ENCODE data around the gene PARVG.

The PARVG gene

DNA sequence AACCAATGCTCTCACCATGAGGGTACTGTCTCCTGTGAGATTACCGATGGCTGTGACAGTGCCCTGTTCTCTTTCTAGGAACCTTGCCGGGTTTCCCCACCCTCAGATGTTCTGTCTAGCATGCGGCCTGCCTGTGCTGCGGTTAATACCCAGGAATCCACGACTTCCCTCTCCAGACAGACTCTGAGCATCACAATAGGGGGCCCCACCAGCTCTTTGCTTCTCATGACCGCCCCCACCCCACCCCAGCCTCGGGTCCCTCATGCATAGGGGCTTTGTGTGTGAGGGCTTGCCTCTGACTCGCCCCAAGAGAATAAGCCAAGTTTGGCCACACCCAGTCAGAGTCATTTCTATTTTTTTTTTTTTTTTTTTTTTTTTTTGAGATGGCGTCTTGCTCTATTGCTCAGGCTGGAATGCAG, 10.3 kb downstream of the PARVG start:
- DNase-seq: no peak
- Mint-ChIP-seq H3K27ac (peak overlapping the region; percentile 28), H3K9me3 (no peaks in the 10 kb centered on the region), H3K27me3 (no peaks in the 10 kb centered on the region), H3K4me1 (peaks cover 39% of the 10 kb centered on the region), H3K36me3 (peaks cover 36% of the 10 kb centered on the region), H3K4me3 (no peak overlapping the region)
- CTCF ChIA-PET: interaction anchor here (1.6 kb wide), 1 partner anchor 10 kb away, joined by 4 read pairs; no protein-coding TSS in a partner anchor

DNA sequence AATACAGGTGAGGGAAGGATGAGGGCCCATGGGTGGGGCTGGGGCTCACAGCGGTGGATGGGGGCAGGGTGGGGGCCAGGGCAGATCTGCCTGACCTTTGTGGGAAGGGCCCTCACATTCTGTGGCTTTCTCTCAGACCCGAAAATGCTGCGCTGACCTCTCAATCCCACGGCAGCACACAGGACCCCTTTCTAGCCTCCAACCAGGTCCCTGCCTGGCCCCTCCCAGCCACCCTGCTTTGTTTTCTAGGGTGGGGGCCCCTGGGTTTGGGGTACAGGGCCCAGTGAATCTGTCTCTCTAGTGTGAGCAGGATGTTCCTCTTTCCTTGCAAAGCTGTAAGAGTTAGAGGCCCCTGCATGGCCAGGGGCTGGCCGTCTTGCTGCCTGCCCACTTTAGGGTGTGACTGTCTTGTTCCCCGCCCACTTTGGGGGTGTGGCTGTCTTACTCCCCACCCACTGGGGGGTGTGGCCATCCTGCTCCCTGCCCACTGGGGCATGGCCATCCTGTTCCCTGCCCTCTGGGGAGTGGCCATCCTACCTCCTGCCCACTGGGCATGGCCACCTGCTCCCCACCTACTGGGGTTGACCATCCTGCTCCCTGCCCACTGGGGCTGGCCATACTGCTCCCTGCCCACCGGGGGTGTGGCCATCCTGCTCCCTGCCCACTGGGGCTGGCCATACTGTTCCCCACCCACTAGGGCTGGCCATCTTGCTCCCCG, 11.5 kb downstream of the PARVG start:
- no peak overlapping the region for H3K4me3 Mint-ChIP-seq
- CTCF ChIA-PET: no interaction called here
- no peaks in the 10 kb centered on the region for H3K27me3 Mint-ChIP-seq
- H3K9me3 Mint-ChIP-seq: no peaks in the 10 kb centered on the region
- H3K36me3 Mint-ChIP-seq: peaks cover 30% of the 10 kb centered on the region
- H3K27ac Mint-ChIP-seq: no peak overlapping the region
- peak; percentile 65 for DNase-seq
- peaks cover 39% of the 10 kb centered on the region for H3K4me1 Mint-ChIP-seq

DNA sequence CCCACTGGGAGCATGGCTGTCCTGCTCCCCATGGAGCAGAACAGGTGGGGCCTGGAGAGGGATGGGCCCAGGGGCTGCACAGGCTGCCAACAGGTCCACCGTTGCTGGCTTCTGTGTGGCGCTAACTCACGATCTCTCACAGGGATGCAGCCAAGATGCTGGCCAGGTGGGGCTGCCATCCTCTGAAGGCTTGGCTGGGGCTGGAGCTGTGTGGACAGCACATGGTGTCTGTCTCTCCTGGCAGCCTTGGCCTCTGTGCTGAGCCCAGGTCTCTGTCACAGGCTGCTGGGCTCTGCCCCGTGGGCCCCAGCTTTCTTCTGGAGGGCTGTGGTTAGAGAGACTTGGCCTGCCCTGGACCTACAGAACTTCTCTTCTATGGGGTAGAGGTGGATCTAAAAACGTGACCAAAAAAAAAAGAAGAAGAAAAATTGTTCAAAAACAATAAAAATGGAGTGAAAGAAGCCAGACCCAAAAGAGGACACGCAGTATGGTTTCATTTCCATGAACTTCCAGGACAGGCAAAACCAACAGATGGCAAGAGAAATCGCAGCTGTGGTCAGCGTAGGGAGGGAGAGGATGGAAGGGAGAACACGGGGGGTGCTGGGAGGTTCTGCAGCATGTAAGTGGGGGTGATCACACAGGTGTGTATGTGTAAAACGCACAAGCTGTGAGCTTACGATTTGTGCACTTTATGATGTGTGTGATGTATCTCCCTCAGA, 12.2 kb downstream of the PARVG start:
- Mint-ChIP-seq H3K4me1 (peaks cover 39% of the 10 kb centered on the region), H3K9me3 (no peaks in the 10 kb centered on the region), H3K4me3 (no peak overlapping the region), H3K27me3 (no peaks in the 10 kb centered on the region), H3K27ac (peak overlapping the region; percentile 78), H3K36me3 (peaks cover 30% of the 10 kb centered on the region)
- DNase-seq: no peak
- CTCF ChIA-PET: no interaction called here

DNA sequence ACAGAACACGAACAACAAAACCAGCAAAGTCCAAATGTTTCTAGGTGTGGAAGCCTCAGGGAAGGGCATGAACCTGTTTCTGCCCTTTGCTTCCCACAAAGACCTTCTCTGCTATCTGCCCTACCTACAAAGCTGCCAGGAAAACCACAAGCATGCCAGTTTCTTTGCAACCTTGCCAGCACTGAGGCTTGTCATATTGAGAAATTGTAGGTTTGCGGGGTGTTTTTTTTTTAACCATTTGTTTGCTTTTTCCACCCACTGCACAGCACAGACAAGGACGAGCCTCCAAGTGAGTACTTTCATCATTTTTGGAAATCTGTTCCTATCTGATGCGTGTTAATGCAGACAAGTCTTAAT, 12.8 kb downstream of the PARVG start:
- no peak overlapping the region for H3K27ac Mint-ChIP-seq
- no peak for DNase-seq
- no peak overlapping the region for H3K4me3 Mint-ChIP-seq
- H3K4me1 Mint-ChIP-seq: peaks cover 39% of the 10 kb centered on the region
- no peaks in the 10 kb centered on the region for H3K9me3 Mint-ChIP-seq
- peaks cover 31% of the 10 kb centered on the region for H3K36me3 Mint-ChIP-seq
- CTCF ChIA-PET: no interaction called here
- no peaks in the 10 kb centered on the region for H3K27me3 Mint-ChIP-seq

DNA sequence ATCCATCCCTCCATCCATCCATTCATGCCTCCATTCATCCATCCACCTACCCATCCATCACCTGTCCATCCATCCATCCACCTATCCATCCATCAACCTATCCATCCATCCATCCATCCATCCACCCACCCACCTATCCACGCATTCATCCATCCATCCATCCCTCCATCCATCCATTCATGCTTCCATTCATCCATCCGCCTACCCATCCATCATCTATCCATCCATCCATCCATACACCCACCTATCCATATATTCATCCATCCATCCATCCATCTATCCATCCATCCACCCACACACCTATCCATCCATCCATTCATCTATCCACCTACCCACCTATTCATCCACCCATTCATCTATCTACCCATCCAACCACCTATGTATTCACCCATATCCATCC, 13.8 kb downstream of the PARVG start:
- no peaks in the 10 kb centered on the region for H3K9me3 Mint-ChIP-seq
- H3K4me3 Mint-ChIP-seq: no peak overlapping the region
- CTCF ChIA-PET: interaction anchor here (0.8 kb wide), 1 partner anchor 17 kb away, joined by 3 read pairs; no protein-coding TSS in a partner anchor
- peaks cover 39% of the 10 kb centered on the region for H3K4me1 Mint-ChIP-seq
- H3K27ac Mint-ChIP-seq: no peak overlapping the region
- no peak for DNase-seq
- peaks cover 40% of the 10 kb centered on the region for H3K36me3 Mint-ChIP-seq
- H3K27me3 Mint-ChIP-seq: no peaks in the 10 kb centered on the region

DNA sequence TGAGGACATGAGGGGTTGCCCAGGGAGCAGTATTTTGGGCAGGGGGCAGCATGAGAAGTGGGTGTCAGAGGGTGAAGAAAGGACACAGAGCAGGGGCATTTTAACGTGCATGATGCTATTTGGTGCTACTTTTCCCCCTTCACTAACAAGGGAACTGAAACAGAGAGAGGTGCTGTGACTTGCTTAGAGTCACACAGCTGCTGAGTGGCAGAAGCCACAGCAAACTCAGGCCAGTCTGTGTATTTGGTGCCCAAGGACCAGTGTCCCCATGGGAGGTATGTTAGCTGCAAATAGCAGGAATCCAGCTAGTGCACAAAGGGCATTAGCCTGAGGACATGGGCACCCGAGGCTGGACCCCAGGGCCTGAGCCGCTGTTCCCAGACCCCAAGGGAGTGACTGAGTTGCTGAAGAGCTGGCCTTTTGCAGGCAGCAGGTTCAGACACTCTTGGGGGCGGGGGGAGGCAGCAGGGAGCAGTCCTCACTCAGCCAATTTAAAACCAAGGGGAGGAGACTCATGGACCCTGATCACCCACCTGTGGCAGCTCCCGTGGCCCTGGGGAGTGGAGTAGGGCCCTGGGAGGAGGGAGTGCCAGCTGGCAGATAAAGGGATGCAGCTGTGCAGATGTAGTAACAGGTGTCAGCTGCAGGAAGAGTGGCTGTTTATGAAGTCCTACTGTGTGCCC, 14.6 kb downstream of the PARVG start:
- peaks cover 38% of the 10 kb centered on the region for H3K4me1 Mint-ChIP-seq
- H3K36me3 Mint-ChIP-seq: peaks cover 42% of the 10 kb centered on the region
- no peaks in the 10 kb centered on the region for H3K27me3 Mint-ChIP-seq
- H3K9me3 Mint-ChIP-seq: no peaks in the 10 kb centered on the region
- H3K4me3 Mint-ChIP-seq: no peak overlapping the region
- CTCF ChIA-PET: no interaction called here
- no peak for DNase-seq
- H3K27ac Mint-ChIP-seq: no peak overlapping the region

DNA sequence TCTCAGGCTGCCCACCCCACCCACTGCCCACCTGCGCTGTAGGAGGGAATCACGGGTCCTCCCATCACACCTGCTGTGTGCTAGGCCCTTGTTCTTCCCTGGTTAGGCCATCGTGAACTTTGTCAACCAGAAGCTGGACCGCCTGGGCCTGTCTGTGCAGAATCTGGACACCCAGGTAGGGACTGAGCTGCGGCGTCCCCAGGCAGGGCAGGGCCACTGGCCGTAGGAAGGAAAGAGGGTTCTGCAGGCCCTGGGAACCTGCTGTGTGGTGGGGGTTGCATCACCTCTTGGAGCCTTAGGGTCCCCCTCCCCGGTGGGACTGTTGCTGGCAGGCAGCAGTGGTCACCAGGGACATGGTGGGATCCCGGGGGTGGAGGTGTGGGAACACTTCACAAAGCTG, 15.5 kb downstream of the PARVG start:
- no peak for DNase-seq
- Mint-ChIP-seq H3K27ac (no peak overlapping the region), H3K27me3 (no peaks in the 10 kb centered on the region), H3K9me3 (no peaks in the 10 kb centered on the region), H3K4me3 (no peak overlapping the region), H3K36me3 (peaks cover 49% of the 10 kb centered on the region), H3K4me1 (peaks cover 43% of the 10 kb centered on the region)
- CTCF ChIA-PET: no interaction called here

DNA sequence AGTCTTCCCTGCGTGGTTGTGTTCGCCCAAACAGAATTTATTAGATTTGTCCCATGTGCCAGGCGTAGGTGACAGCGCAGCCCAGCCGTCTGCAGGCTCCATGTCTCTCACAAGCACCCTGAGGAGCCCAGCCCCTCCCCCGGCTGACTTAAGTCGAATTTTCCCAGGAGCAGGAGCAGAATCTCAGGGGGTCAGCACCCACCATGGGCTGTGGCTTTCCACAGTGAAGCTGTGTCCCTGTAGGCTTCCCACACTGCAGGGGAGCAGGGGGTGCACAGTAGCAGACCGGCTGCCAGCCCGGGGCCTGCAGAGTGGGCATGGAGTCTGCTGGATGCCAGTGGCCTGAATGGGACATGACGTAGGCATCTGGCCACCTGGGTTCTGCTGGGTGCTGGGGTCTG, 16.0 kb downstream of the PARVG start:
- no peaks in the 10 kb centered on the region for H3K9me3 Mint-ChIP-seq
- peaks cover 49% of the 10 kb centered on the region for H3K36me3 Mint-ChIP-seq
- H3K4me1 Mint-ChIP-seq: peaks cover 41% of the 10 kb centered on the region
- DNase-seq: no peak
- no peaks in the 10 kb centered on the region for H3K27me3 Mint-ChIP-seq
- H3K27ac Mint-ChIP-seq: no peak overlapping the region
- CTCF ChIA-PET: no interaction called here
- H3K4me3 Mint-ChIP-seq: no peak overlapping the region

DNA sequence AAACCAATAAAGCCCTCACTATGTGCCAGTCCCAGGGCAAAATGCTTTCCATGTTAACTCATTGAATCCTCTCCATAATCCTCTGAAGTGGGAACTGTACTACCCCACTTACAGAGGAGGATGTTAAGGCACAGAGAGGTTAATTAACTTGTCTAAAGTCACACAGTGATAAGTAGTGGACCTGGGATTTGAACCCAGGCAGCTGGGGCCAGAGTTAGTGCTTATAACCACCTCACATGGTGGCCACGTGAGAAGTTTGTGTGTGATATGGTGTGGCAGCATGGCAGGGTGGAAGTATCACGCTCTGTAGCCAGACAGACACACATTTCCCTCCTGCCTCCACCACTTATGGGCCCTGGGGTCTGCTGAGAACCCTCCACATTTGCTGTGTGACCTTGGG, 16.5 kb downstream of the PARVG start:
- Mint-ChIP-seq H3K27me3 (no peaks in the 10 kb centered on the region), H3K36me3 (peaks cover 50% of the 10 kb centered on the region), H3K4me1 (peaks cover 37% of the 10 kb centered on the region), H3K27ac (no peak overlapping the region), H3K9me3 (no peaks in the 10 kb centered on the region), H3K4me3 (no peak overlapping the region)
- CTCF ChIA-PET: no interaction called here
- DNase-seq: no peak

DNA sequence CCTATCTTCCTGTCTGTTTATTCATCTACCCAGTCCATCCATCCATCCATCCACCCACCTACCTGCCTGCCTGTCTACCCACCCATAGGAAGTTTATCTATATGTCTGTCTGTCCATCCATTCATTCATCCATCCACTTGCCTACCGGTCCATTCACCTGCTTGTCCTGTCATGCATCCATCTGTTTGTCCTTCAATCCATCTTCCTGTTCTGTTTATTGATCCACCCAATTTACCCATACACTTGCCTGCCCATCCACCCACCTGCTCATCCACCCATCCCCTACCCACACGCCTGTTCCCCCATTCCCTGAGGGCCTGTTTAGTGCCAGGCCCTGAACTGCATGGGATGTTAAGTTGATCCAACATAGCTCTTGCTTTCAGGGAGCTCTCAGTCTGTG, 18.4 kb downstream of the PARVG start:
- DNase-seq: no peak
- no peaks in the 10 kb centered on the region for H3K27me3 Mint-ChIP-seq
- H3K27ac Mint-ChIP-seq: no peak overlapping the region

DNA sequence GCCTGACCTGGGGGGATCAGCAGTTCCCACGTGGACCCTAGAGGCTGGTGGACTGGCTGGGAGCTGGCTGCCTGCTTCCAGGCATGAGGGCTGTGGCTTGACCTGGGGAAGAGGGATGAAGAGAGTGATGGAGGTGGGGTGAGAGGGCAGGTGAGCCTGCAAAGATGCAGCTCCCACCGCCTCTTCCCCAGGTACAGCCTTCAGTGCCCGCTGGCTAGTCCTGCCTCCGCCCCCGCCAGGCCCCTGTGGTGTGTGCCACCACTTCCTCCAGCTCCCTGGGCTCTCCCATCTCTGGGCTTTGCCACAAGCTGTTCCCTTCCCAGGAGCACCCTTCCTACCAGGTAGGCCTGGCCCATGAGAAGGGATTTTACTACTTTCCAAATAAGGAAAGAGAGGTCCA, 19.1 kb downstream of the PARVG start:
- Mint-ChIP-seq H3K4me1 (peaks cover 18% of the 10 kb centered on the region), H3K4me3 (no peak overlapping the region), H3K27me3 (no peaks in the 10 kb centered on the region), H3K9me3 (no peaks in the 10 kb centered on the region), H3K27ac (no peak overlapping the region), H3K36me3 (peaks cover 39% of the 10 kb centered on the region)
- CTCF ChIA-PET: no interaction called here
- no peak for DNase-seq

More for the DNA sequence above, 18.4 kb downstream of the PARVG start:
- H3K36me3 Mint-ChIP-seq: peaks cover 43% of the 10 kb centered on the region
- H3K4me1 Mint-ChIP-seq: peaks cover 20% of the 10 kb centered on the region
- no peaks in the 10 kb centered on the region for H3K9me3 Mint-ChIP-seq
- no peak overlapping the region for H3K4me3 Mint-ChIP-seq
- CTCF ChIA-PET: no interaction called here

DNA sequence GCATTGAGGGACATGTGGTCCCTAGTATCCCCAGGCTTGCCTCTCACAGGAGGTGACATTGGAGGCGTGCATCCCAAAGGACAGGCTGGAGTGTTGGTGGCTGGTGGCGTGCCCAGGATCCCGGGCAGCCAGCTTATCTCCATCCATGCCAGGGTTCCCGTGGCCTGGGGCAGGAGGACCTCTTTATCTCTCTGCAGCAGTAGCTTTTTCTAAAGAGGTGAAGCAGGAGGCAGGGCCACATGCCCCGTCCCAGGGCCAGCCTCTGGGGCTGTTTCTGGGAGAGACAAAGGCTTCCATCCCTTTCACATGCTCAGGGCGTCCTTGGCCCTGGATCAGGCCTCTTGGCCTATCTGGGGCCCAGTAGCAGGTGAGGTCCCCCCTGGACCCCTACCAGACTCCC, 19.7 kb downstream of the PARVG start:
- CTCF ChIA-PET: no interaction called here
- H3K9me3 Mint-ChIP-seq: no peaks in the 10 kb centered on the region
- no peak overlapping the region for H3K4me3 Mint-ChIP-seq
- DNase-seq: no peak
- peaks cover 18% of the 10 kb centered on the region for H3K4me1 Mint-ChIP-seq
- H3K27ac Mint-ChIP-seq: no peak overlapping the region
- H3K27me3 Mint-ChIP-seq: no peaks in the 10 kb centered on the region
- peaks cover 37% of the 10 kb centered on the region for H3K36me3 Mint-ChIP-seq

DNA sequence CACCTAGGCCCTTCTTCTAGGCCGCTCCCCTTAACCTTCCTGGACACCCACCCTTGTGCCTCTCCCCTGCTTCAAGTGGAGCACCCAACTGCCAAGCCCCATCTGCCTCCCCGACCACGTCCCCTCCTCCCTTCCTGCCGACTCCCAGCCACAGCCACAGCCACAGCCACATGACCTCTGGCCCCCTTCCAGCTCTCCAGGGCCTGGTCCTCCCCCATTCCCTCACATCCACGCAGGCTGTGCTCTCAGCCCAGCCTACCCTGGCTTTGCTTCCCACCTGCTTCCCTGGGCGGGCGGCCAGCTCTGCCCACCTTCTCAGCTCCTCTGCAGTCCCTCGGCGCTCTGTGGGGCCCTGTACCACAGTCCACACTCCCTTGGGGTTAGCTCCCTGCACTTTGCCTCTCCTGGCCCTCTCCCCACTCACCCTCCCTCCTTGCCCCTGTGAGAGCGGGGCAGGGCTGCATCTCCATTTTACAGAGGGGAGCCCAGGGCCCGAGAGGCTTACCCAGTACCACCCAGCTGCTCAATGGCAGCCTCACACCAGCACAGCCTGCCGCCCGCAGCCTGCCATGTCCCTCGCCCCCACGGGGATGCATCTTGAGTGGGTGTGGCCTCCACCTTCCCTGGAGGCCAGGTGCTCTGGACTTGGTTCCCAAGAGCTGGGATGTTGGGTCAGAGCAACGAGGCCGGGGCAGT, 20.3 kb downstream of the PARVG start:
- no peak overlapping the region for H3K4me3 Mint-ChIP-seq
- H3K27ac Mint-ChIP-seq: no peak overlapping the region
- H3K4me1 Mint-ChIP-seq: peaks cover 18% of the 10 kb centered on the region
- H3K9me3 Mint-ChIP-seq: no peaks in the 10 kb centered on the region
- peaks cover 37% of the 10 kb centered on the region for H3K36me3 Mint-ChIP-seq
- CTCF ChIA-PET: no interaction called here
- no peak for DNase-seq
- H3K27me3 Mint-ChIP-seq: no peaks in the 10 kb centered on the region

DNA sequence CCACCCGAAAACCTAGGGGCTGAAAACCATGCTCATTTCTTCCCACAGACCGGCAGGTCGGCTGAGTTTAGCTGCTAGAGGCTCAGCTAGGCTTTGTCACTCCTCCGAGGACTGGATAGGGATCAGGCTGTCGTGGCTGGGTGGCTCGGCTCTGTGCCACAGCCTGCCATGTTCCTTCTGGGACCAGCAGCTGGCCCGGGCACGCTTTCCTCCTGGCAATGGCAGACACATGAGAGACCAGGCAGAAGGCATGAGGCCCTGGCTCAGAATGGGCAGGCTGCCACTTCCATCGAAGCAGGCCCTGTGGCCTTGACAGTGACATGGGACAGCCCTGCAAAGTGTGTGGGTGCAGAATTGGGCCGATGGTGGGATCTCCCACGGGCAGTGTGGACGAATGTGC, 20.9 kb downstream of the PARVG start:
- Mint-ChIP-seq H3K27me3 (no peaks in the 10 kb centered on the region), H3K36me3 (peaks cover 37% of the 10 kb centered on the region), H3K9me3 (no peaks in the 10 kb centered on the region), H3K4me3 (no peak overlapping the region), H3K27ac (no peak overlapping the region), H3K4me1 (peaks cover 18% of the 10 kb centered on the region)
- CTCF ChIA-PET: no interaction called here
- no peak for DNase-seq
